WTC11 (cell line): ENCODE results near the gene ALX4. TPM values are rescaled to one million over a fixed set of nuclear protein-coding genes. Genes with fewer than 3 reads are reported as not detected.

Experiments
- ATAC-seq: fragments of 200-7000 bp; cut with Tn5 transposase; 2 replicates; pipeline ENCODE4 v1.10.0; 2021; ENCODE audit warnings: mild to moderate bottlenecking, moderate library complexity
- CTCF ChIA-PET: fragments of 300-600 bp; sonication (Branson Sonifier 250); formaldehyde crosslinking; loops from one replicate; lab custom pipeline; 2021; ENCODE audit warnings: antibody characterized with exemption; lab: Charles Lee
- POLR2A ChIA-PET: fragments of 350-600 bp; sonication (Branson Sonifier 250); formaldehyde crosslinking; loops from one replicate; lab custom pipeline; 2021; ENCODE audit warnings: antibody characterized with exemption; lab: Charles Lee
- DNase-seq: peaks from one replicate; pipeline ENCODE4 v3.0.0; 2021; ENCODE audit warnings: low spot score
- H3K27ac Mint-ChIP-seq: 2 replicates; pipeline ENCODE4 v1.8.0; 2021; ENCODE audit warnings: mixed read lengths
- H3K27me3 Mint-ChIP-seq: 2 replicates; pipeline ENCODE4 v1.8.0; 2021; ENCODE audit warnings: low read depth, mild to moderate bottlenecking, moderate library complexity, mixed read lengths
- H3K36me3 Mint-ChIP-seq: 2 replicates; pipeline ENCODE4 v1.8.0; 2021; ENCODE audit warnings: mixed read lengths
- H3K4me1 Mint-ChIP-seq: 2 replicates; pipeline ENCODE4 v1.8.0; 2022; ENCODE audit warnings: mixed read lengths
- H3K4me3 Mint-ChIP-seq: 2 replicates; pipeline ENCODE4 v1.8.0; 2021; ENCODE audit warnings: mild to moderate bottlenecking, moderate library complexity, mixed read lengths
- H3K9me3 Mint-ChIP-seq: 2 replicates; pipeline ENCODE4 v1.8.0; 2021; ENCODE audit warnings: mixed read lengths
- CBFB ChIP-seq: sonication (generic); formaldehyde crosslinking; IDR thresholded peaks from 2 replicates; pipeline ENCODE4 v1.8.1; 2022; ENCODE audit warnings: mild to moderate bottlenecking, low read depth, missing genetic modification reagents
- ESRRA ChIP-seq: sonication (generic); formaldehyde crosslinking; IDR thresholded peaks from 2 replicates; pipeline ENCODE4 v1.8.1; 2022; ENCODE audit warnings: mild to moderate bottlenecking, missing genetic modification reagents, borderline replicate concordance
- FOXP1 ChIP-seq: sonication (generic); formaldehyde crosslinking; IDR thresholded peaks from 2 replicates; pipeline ENCODE4 v1.8.0; 2022; ENCODE audit warnings: missing genetic modification reagents, mild to moderate bottlenecking, moderate library complexity, borderline replicate concordance
- GRHL2 ChIP-seq: fragments of 250-450 bp; sonication (Bioruptor Pico); IDR thresholded peaks from 2 replicates; pipeline ENCODE4 v1.8.0; 2022; ENCODE audit warnings: mild to moderate bottlenecking, moderate library complexity; ENCODE audit not compliant: insufficient replicate concordance, severe bottlenecking
- HMGA2 ChIP-seq: fragments of 250-450 bp; sonication (Bioruptor Pico); IDR thresholded peaks from 2 replicates; pipeline ENCODE4 v1.4.0; 2021; ENCODE audit warnings: mild to moderate bottlenecking, moderate library complexity
- NR2C2 ChIP-seq: sonication (generic); formaldehyde crosslinking; IDR thresholded peaks from 2 replicates; pipeline ENCODE4 v1.8.0; 2022; ENCODE audit warnings: mild to moderate bottlenecking, missing genetic modification reagents
- NR3C1 ChIP-seq: sonication (generic); formaldehyde crosslinking; conservative IDR thresholded peaks from 2 replicates; pipeline ENCODE4 v1.8.1; 2023; ENCODE audit warnings: low read depth, mild to moderate bottlenecking, missing genetic modification reagents
- PRRX2 ChIP-seq: fragments of 250-450 bp; sonication (Bioruptor Pico); IDR thresholded peaks from 2 replicates; pipeline ENCODE4 v1.8.0; 2021; ENCODE audit warnings: mild to moderate bottlenecking
- RORB ChIP-seq: fragments of 250-450 bp; sonication (Bioruptor Pico); IDR thresholded peaks from 2 replicates; pipeline ENCODE4 v1.9.0; 2021; ENCODE audit warnings: mild to moderate bottlenecking
- SMAD3 ChIP-seq: sonication (generic); formaldehyde crosslinking; IDR thresholded peaks from 2 replicates; pipeline ENCODE4 v1.8.0; 2022; ENCODE audit warnings: missing genetic modification reagents, mild to moderate bottlenecking, borderline replicate concordance
- SMAD4 ChIP-seq: sonication (generic); formaldehyde crosslinking; IDR thresholded peaks from 2 replicates; pipeline ENCODE4 v1.8.0; 2022; ENCODE audit warnings: mild to moderate bottlenecking, missing genetic modification reagents
- ZNF423 ChIP-seq: fragments of 250-450 bp; sonication (Bioruptor Pico); IDR thresholded peaks from 2 replicates; pipeline ENCODE4 v2.1.2; 2022; ENCODE audit warnings: mild to moderate bottlenecking, moderate library complexity
- total RNA-seq: library from RNA; stranded (reverse); gene quantifications from 3 replicates; pipeline ENCODE4 v1.2.3, GENCODE V29; 2021
- TF ChIP-seq, protein P1 (sequence below): sonication (generic); formaldehyde crosslinking; IDR thresholded peaks from 2 replicates; pipeline ENCODE4 v1.8.0; 2022; ENCODE audit warnings: mild to moderate bottlenecking, missing genetic modification reagents
- TF ChIP-seq, protein P2 (sequence below): sonication (generic); formaldehyde crosslinking; IDR thresholded peaks from 2 replicates; pipeline ENCODE4 v1.8.1; 2022; ENCODE audit warnings: mild to moderate bottlenecking, missing genetic modification reagents, moderate library complexity, borderline replicate concordance
- TF ChIP-seq, protein P3 (sequence below): fragments of 250-450 bp; sonication (Bioruptor Pico); IDR thresholded peaks from 2 replicates; pipeline ENCODE4 v2.1.2; 2022; ENCODE audit warnings: mild to moderate bottlenecking, moderate library complexity
- TF ChIP-seq, protein P4 (sequence below): fragments of 250-450 bp; sonication (Bioruptor Pico); IDR thresholded peaks from 2 replicates; pipeline ENCODE4 v1.9.0; 2021; ENCODE audit warnings: mild to moderate bottlenecking, borderline replicate concordance
- TF ChIP-seq, protein P5 (sequence below): fragments of 250-450 bp; sonication (Bioruptor Pico); IDR thresholded peaks from 2 replicates; pipeline ENCODE4 v1.8.0; 2021; ENCODE audit warnings: mild to moderate bottlenecking
- TF ChIP-seq, protein P6 (sequence below): sonication (generic); formaldehyde crosslinking; IDR thresholded peaks from 2 replicates; pipeline ENCODE4 v1.8.1; 2022; ENCODE audit warnings: mild to moderate bottlenecking, moderate library complexity, missing genetic modification reagents
- TF ChIP-seq, protein P7 (sequence below): sonication (generic); formaldehyde crosslinking; IDR thresholded peaks from 2 replicates; pipeline ENCODE4 v1.8.1; 2023; ENCODE audit warnings: mild to moderate bottlenecking, moderate library complexity, missing genetic modification reagents

Gene ALX4
- total RNA-seq, 1 experiment from 2014 or later = not detected

DNA sequence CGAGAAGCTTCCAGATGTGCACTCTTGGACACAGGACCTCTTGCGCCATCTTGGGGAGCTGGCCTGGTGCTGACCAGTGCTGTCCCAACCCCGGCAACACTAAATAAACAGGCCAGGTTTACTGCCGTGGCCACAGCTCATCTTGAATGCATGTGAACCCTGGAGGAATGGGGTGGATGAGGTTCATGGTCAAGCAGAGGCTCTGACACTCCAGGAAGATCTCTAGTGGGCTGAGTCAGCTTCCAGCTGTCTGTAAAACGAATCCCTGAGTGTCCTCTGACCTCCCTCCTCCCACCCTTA, 51.8 kb downstream of the ALX4 start:
- DNase-seq (no peak), ATAC-seq (no peak)
- TF ChIP-seq, protein P1, sequence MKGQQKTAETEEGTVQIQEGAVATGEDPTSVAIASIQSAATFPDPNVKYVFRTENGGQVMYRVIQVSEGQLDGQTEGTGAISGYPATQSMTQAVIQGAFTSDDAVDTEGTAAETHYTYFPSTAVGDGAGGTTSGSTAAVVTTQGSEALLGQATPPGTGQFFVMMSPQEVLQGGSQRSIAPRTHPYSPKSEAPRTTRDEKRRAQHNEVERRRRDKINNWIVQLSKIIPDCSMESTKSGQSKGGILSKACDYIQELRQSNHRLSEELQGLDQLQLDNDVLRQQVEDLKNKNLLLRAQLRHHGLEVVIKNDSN = no peak
- TF ChIP-seq CBFB (no peak), SMAD3 (CRISPR knock-in tag) (no peak), PRRX2 (no peak), NR3C1 (CRISPR knock-in tag) (no peak), NR2C2 (CRISPR knock-in tag) (no peak), GRHL2 (CRISPR knock-in tag) (no peak), ZNF423 (CRISPR knock-in tag) (no peak), SMAD4 (CRISPR knock-in tag) (no peak), RORB (CRISPR knock-in tag) (no peak), FOXP1 (CRISPR knock-in tag) (no peak), HMGA2 (CRISPR knock-in tag) (no peak), ESRRA (no peak)
- TF ChIP-seq, protein P2, sequence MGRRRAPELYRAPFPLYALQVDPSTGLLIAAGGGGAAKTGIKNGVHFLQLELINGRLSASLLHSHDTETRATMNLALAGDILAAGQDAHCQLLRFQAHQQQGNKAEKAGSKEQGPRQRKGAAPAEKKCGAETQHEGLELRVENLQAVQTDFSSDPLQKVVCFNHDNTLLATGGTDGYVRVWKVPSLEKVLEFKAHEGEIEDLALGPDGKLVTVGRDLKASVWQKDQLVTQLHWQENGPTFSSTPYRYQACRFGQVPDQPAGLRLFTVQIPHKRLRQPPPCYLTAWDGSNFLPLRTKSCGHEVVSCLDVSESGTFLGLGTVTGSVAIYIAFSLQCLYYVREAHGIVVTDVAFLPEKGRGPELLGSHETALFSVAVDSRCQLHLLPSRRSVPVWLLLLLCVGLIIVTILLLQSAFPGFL (CRISPR knock-in tag) = no peak
- TF ChIP-seq, protein P3, sequence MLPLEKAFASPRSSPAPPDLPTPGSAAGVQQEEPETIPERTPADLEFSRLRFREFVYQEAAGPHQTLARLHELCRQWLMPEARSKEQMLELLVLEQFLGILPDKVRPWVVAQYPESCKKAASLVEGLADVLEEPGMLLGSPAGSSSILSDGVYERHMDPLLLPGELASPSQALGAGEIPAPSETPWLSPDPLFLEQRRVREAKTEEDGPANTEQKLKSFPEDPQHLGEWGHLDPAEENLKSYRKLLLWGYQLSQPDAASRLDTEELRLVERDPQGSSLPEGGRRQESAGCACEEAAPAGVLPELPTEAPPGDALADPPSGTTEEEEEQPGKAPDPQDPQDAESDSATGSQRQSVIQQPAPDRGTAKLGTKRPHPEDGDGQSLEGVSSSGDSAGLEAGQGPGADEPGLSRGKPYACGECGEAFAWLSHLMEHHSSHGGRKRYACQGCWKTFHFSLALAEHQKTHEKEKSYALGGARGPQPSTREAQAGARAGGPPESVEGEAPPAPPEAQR (CRISPR knock-in tag) = no peak
- TF ChIP-seq, protein P4, sequence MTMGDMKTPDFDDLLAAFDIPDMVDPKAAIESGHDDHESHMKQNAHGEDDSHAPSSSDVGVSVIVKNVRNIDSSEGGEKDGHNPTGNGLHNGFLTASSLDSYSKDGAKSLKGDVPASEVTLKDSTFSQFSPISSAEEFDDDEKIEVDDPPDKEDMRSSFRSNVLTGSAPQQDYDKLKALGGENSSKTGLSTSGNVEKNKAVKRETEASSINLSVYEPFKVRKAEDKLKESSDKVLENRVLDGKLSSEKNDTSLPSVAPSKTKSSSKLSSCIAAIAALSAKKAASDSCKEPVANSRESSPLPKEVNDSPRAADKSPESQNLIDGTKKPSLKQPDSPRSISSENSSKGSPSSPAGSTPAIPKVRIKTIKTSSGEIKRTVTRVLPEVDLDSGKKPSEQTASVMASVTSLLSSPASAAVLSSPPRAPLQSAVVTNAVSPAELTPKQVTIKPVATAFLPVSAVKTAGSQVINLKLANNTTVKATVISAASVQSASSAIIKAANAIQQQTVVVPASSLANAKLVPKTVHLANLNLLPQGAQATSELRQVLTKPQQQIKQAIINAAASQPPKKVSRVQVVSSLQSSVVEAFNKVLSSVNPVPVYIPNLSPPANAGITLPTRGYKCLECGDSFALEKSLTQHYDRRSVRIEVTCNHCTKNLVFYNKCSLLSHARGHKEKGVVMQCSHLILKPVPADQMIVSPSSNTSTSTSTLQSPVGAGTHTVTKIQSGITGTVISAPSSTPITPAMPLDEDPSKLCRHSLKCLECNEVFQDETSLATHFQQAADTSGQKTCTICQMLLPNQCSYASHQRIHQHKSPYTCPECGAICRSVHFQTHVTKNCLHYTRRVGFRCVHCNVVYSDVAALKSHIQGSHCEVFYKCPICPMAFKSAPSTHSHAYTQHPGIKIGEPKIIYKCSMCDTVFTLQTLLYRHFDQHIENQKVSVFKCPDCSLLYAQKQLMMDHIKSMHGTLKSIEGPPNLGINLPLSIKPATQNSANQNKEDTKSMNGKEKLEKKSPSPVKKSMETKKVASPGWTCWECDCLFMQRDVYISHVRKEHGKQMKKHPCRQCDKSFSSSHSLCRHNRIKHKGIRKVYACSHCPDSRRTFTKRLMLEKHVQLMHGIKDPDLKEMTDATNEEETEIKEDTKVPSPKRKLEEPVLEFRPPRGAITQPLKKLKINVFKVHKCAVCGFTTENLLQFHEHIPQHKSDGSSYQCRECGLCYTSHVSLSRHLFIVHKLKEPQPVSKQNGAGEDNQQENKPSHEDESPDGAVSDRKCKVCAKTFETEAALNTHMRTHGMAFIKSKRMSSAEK = no peak
- TF ChIP-seq, protein P5, sequence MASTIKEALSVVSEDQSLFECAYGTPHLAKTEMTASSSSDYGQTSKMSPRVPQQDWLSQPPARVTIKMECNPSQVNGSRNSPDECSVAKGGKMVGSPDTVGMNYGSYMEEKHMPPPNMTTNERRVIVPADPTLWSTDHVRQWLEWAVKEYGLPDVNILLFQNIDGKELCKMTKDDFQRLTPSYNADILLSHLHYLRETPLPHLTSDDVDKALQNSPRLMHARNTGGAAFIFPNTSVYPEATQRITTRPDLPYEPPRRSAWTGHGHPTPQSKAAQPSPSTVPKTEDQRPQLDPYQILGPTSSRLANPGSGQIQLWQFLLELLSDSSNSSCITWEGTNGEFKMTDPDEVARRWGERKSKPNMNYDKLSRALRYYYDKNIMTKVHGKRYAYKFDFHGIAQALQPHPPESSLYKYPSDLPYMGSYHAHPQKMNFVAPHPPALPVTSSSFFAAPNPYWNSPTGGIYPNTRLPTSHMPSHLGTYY (CRISPR knock-in tag) = no peak
- TF ChIP-seq, protein P6, sequence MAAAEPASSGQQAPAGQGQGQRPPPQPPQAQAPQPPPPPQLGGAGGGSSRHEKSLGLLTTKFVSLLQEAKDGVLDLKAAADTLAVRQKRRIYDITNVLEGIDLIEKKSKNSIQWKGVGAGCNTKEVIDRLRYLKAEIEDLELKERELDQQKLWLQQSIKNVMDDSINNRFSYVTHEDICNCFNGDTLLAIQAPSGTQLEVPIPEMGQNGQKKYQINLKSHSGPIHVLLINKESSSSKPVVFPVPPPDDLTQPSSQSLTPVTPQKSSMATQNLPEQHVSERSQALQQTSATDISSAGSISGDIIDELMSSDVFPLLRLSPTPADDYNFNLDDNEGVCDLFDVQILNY (CRISPR knock-in tag) = no peak
- TF ChIP-seq, protein P7, sequence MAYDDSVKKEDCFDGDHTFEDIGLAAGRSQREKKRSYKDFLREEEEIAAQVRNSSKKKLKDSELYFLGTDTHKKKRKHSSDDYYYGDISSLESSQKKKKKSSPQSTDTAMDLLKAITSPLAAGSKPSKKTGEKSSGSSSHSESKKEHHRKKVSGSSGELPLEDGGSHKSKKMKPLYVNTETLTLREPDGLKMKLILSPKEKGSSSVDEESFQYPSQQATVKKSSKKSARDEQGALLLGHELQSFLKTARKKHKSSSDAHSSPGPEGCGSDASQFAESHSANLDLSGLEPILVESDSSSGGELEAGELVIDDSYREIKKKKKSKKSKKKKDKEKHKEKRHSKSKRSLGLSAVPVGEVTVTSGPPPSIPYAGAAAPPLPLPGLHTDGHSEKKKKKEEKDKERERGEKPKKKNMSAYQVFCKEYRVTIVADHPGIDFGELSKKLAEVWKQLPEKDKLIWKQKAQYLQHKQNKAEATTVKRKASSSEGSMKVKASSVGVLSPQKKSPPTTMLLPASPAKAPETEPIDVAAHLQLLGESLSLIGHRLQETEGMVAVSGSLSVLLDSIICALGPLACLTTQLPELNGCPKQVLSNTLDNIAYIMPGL (CRISPR knock-in tag) = no peak
- CTCF ChIA-PET = interaction anchor here (0.6 to 1.8 kb wide), 6 partner anchors 38 to 163 kb away, joined by 3 to 15 read pairs (median 4); partner anchors contain the start of gene EXT2
- Mint-ChIP-seq H3K27me3 (no peaks in the 10 kb centered on the region), H3K4me1 (no peaks in the 10 kb centered on the region), H3K4me3 (no peak overlapping the region), H3K27ac (no peak overlapping the region), H3K9me3 (peaks cover 11% of the 10 kb centered on the region), H3K36me3 (peaks cover 7% of the 10 kb centered on the region)
- POLR2A ChIA-PET = no interaction called here
